Measurements from ENCODE around the gene RALGPS1.

The RALGPS1 gene

DNA sequence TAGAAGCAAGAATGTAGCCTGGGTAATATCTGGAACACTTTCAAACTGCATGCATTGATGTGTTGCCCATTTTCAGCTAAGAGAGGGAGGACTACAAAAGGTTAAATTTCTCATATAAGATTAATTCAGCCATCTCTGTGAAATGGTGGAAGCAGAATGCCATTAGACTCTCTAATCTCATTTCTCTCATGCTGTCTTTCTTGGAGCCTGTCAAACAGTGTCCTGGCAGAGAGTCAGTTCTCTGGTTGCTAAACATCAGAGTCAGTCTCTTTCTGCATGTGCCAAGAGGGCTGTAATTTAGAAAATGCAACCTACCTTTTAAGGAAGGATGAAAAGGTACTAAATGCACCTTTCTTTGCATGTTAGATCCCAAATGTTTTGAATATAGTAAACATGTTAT, 349.1 kb downstream of the RALGPS1 start:
- no peaks in the 10 kb centered on the region for H3K27me3 ChIP-seq (ENCODE audit: low read depth, low read length)
- no peaks in the 10 kb centered on the region for H3K79me2 ChIP-seq (ENCODE audit: low read length)
- H2AFZ ChIP-seq (ENCODE audit: low read depth, low read length) = no peak overlapping the region
- H3K4me1 ChIP-seq (ENCODE audit: low read length) = peaks cover 10% of the 10 kb centered on the region
- no peak for TF ChIP-seq CTCF (IDR thresholded peaks at IDR 0.05; ENCODE audit: low read depth, low read length)
- no peak for TF ChIP-seq EZH2phosphoT487 (IDR thresholded peaks at IDR 0.05; ENCODE audit: low read depth)
- no peak overlapping the region for H3K4me3 ChIP-seq (ENCODE audit: low read length)
- H3K9me3 ChIP-seq (ENCODE audit: insufficient read depth, low read length) = no peaks in the 10 kb centered on the region
- H3K27ac ChIP-seq (ENCODE audit: low read length) = no peak overlapping the region
- H4K20me1 ChIP-seq (ENCODE audit: insufficient read depth, low read length) = no peaks in the 10 kb centered on the region
- no peaks in the 10 kb centered on the region for H3K36me3 ChIP-seq (replicated peaks; ENCODE audit: low read depth, low read length)
- no peak overlapping the region for H3K4me2 ChIP-seq (ENCODE audit: low read length)
- no peak overlapping the region for H3K9ac ChIP-seq (ENCODE audit: low read length)

- no peak within 1 kb of the TSS for H2AFZ ChIP-seq (ENCODE audit: low read depth, low read length)
- no peak for TF ChIP-seq EZH2phosphoT487 (IDR thresholded peaks at IDR 0.05; ENCODE audit: low read depth)
- no peak for TF ChIP-seq CTCF (IDR thresholded peaks at IDR 0.05; ENCODE audit: low read depth, low read length)
- H3K9me3 ChIP-seq (ENCODE audit: insufficient read depth, low read length) = no peaks in the 10 kb centered on the region
- H3K4me2 ChIP-seq (ENCODE audit: low read length) = no peak within 1 kb of the TSS
- no peak within 1 kb of the TSS for H3K4me3 ChIP-seq (ENCODE audit: low read length)
- no peaks in the 10 kb centered on the region for H3K27me3 ChIP-seq (ENCODE audit: low read depth, low read length)
- H3K79me2 ChIP-seq (ENCODE audit: low read length) = no peaks in the 10 kb centered on the region
- H3K27ac ChIP-seq (ENCODE audit: low read length) = no peak within 1 kb of the TSS
- peaks cover 10% of the 10 kb centered on the region for H3K4me1 ChIP-seq (ENCODE audit: low read length)
- H3K36me3 ChIP-seq (replicated peaks; ENCODE audit: low read depth, low read length) = no peaks in the 10 kb centered on the region
- no peaks in the 10 kb centered on the region for H4K20me1 ChIP-seq (ENCODE audit: insufficient read depth, low read length)
- no peak within 1 kb of the TSS for H3K9ac ChIP-seq (ENCODE audit: low read length)
These were observed 350.1 kb downstream of the RALGPS1 start, which contains the start of gene GARNL3 for GRCh38 chr9:127264462-127265219. GARNL3 (plus strand) TSS chr9:127264774; CDS start chr9:127264878, 104 bp downstream.

DNA sequence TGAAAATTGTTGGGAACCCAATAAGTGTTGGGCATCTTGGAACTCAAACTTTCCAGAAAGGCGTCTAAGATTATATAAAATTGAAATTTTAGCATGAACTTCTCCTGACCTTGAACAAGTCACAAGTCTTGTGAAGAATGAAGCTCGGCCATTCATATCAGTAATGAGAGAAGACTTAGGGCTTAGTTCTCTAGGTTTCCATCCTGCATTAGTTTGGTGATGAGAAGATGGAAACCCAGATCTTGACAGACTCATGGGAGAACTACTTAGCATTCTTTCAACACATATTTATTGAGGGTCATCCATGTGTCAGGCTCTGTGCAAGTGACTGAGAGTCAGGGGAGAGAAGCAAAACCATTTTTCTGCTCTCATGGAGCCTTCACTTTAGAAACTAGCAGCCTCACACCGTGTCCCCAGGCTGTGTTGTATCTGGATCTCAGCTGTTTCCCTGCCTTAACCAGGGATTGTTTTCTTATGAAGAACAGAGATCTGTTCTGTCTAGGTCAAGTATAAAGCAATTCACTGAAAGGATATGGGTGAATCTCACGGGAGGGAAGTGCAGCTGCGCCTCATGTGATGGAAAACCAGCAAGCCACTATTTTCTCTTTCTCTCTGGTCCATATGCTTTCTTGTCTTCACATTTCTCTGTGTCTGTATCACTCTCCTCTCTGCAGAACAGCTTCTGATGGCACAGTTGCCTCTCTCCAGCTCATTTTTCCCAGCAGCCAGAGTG, 353.4 kb downstream of the RALGPS1 start:
- Histone ChIP-seq H3K27me3 (ENCODE audit: low read depth, low read length) (no peaks in the 10 kb centered on the region), H3K9ac (ENCODE audit: low read length) (no peak overlapping the region), H3K4me3 (ENCODE audit: low read length) (no peak overlapping the region), H3K36me3 (replicated peaks; ENCODE audit: low read depth, low read length) (no peaks in the 10 kb centered on the region), H3K4me2 (ENCODE audit: low read length) (no peak overlapping the region), H2AFZ (ENCODE audit: low read depth, low read length) (no peak overlapping the region), H4K20me1 (ENCODE audit: insufficient read depth, low read length) (no peaks in the 10 kb centered on the region), H3K9me3 (ENCODE audit: insufficient read depth, low read length) (no peaks in the 10 kb centered on the region), H3K27ac (ENCODE audit: low read length) (no peak overlapping the region), H3K4me1 (ENCODE audit: low read length) (peaks cover 14% of the 10 kb centered on the region), H3K79me2 (ENCODE audit: low read length) (no peaks in the 10 kb centered on the region)
- TF ChIP-seq CTCF (IDR thresholded peaks at IDR 0.05; ENCODE audit: low read depth, low read length) = no peak
- TF ChIP-seq EZH2phosphoT487 (IDR thresholded peaks at IDR 0.05; ENCODE audit: low read depth) = no peak

GRCh38 chr9:127269449-127269848, 354.9 kb downstream of the RALGPS1 start:
- H3K27me3 ChIP-seq (ENCODE audit: low read depth, low read length) = no peaks in the 10 kb centered on the region
- H3K36me3 ChIP-seq (replicated peaks; ENCODE audit: low read depth, low read length) = no peaks in the 10 kb centered on the region
- H3K4me2 ChIP-seq (ENCODE audit: low read length) = no peak overlapping the region
- no peaks in the 10 kb centered on the region for H3K9me3 ChIP-seq (ENCODE audit: insufficient read depth, low read length)
- H3K9ac ChIP-seq (ENCODE audit: low read length) = no peak overlapping the region
- H3K4me3 ChIP-seq (ENCODE audit: low read length) = no peak overlapping the region
- no peak for TF ChIP-seq CTCF (IDR thresholded peaks at IDR 0.05; ENCODE audit: low read depth, low read length)
- TF ChIP-seq EZH2phosphoT487 (IDR thresholded peaks at IDR 0.05; ENCODE audit: low read depth) = no peak
- no peak overlapping the region for H2AFZ ChIP-seq (ENCODE audit: low read depth, low read length)
- H3K4me1 ChIP-seq (ENCODE audit: low read length) = peaks cover 14% of the 10 kb centered on the region
- H3K79me2 ChIP-seq (ENCODE audit: low read length) = no peaks in the 10 kb centered on the region
- H3K27ac ChIP-seq (ENCODE audit: low read length) = no peak overlapping the region
- no peaks in the 10 kb centered on the region for H4K20me1 ChIP-seq (ENCODE audit: insufficient read depth, low read length)

All from OCI-LY3 (cell line).